H1 (cell line): Measurements from ENCODE around the gene SRGAP2. TPM values are rescaled to one million over a fixed set of nuclear protein-coding genes. Genes with fewer than 3 reads are reported as not detected.
A peak's percentile ranks its signal among the peaks of the same experiment; 100 is the strongest.
"Not testable (repeated sequence)": the region's sequence is repeated elsewhere in the genome, so short reads cannot be mapped to it uniquely, and the experiment has no call there.

Source experiments
- CTCF ChIA-PET: fragments of 300-600 bp; sonication (Branson Sonifier 250); formaldehyde crosslinking; loops from one replicate; lab custom pipeline; 2021; ENCODE audit not compliant: partially characterized antibody; lab: Charles Lee
- POLR2A ChIA-PET: fragments of 300-600 bp; sonication (Branson Sonifier 250); formaldehyde crosslinking; loops from one replicate; lab custom pipeline; 2021; ENCODE audit warnings: inconsistent platforms; ENCODE audit not compliant: partially characterized antibody; lab: Charles Lee
- DNase-seq, 2 experiments: peaks; one replicate each; pipeline versions ENCODE4 v3.0.0 to v3.0.0-alpha.2; 2010 to 2022; ENCODE audit warnings: low spot score in 2 of 2, low read depth in 1 of 2, mixed read lengths in 1 of 2
- FAIRE-seq: peaks from 2 replicates; lab custom pipeline; 2011; peaks lifted over from hg19 to GRCh38; lab: Jason Lieb, UNC
- H2AFZ ChIP-seq: 2 replicates; pipeline ENCODE4 v1.8.1; 2012; ENCODE audit warnings: low read length, inconsistent platforms
- H2AK5ac ChIP-seq: 2 replicates; pipeline ENCODE4 v1.6.1; 2013; ENCODE audit warnings: low read depth, low read length
- H2BK120ac ChIP-seq: replicated peaks from 2 replicates; pipeline ENCODE3; 2013; ENCODE audit warnings: low read depth, low read length, inconsistent platforms
- H2BK12ac ChIP-seq: 2 replicates; pipeline ENCODE4 v1.6.1; 2013; ENCODE audit warnings: low read depth, low read length
- H2BK15ac ChIP-seq: 2 replicates; pipeline ENCODE4 v1.6.1; 2013; ENCODE audit warnings: low read length
- H2BK20ac ChIP-seq: 2 replicates; pipeline ENCODE4 v1.6.1; 2013; ENCODE audit warnings: low read length
- H2BK5ac ChIP-seq: 2 replicates; pipeline ENCODE4 v1.6.1; 2013; ENCODE audit warnings: low read depth, low read length
- H3K14ac ChIP-seq: 2 replicates; pipeline ENCODE4 v1.6.1; 2013; ENCODE audit warnings: inconsistent platforms; ENCODE audit not compliant: insufficient read length
- H3K18ac ChIP-seq: 2 replicates; pipeline ENCODE4 v1.6.1; 2013; ENCODE audit warnings: low read length; ENCODE audit errors: extremely low read depth
- H3K23ac ChIP-seq: 2 replicates; pipeline ENCODE4 v1.6.1; 2013; ENCODE audit warnings: inconsistent platforms; ENCODE audit not compliant: insufficient read length
- H3K23me2 ChIP-seq: 2 replicates; pipeline ENCODE4 v1.6.1; 2013; ENCODE audit warnings: low read depth, low read length
- H3K27ac ChIP-seq: 2 replicates; pipeline ENCODE4 v1.6.1; 2011; ENCODE audit warnings: low read depth, low read length, inconsistent platforms
- H3K27me3 ChIP-seq, 4 experiments: replicated peaks in 1 of 4; 1 replicate in 1 of 4; 2 replicates in 3 of 4; pipeline versions ENCODE4 v1.6.1 to v1.8.1; 2011 to 2013; ENCODE audit warnings: low read length in 3 of 4, mild to moderate bottlenecking in 3 of 4, inconsistent platforms in 2 of 4, mixed read lengths in 2 of 4, moderate library complexity in 1 of 4; ENCODE audit not compliant: control insufficient read depth in 3 of 4, insufficient read depth in 3 of 4; ENCODE audit errors: extremely low read depth in 1 of 4
- H3K36me3 ChIP-seq, 4 experiments: 2 replicates each; pipeline versions ENCODE4 v1.6.1 to v1.8.1; 2011 to 2013; ENCODE audit warnings: mild to moderate bottlenecking in 4 of 4, low read length in 3 of 4, moderate library complexity in 2 of 4, control low read depth in 1 of 4, inconsistent platforms in 1 of 4; ENCODE audit not compliant: insufficient read depth in 4 of 4, control insufficient read depth in 2 of 4
- H3K4ac ChIP-seq: replicated peaks from 2 replicates; pipeline ENCODE3; 2013; ENCODE audit warnings: low read length, low read depth, mixed read lengths, inconsistent platforms; ENCODE audit not compliant: insufficient read length
- H3K4me1 ChIP-seq, 4 experiments: replicated peaks in 1 of 4; 1 replicate in 1 of 4; 2 replicates in 3 of 4; pipeline versions ENCODE4 v1.6.1 to v1.8.1; 2011 to 2013; ENCODE audit warnings: low read length in 3 of 4, inconsistent platforms in 2 of 4, mixed read lengths in 1 of 4; ENCODE audit not compliant: insufficient read depth in 4 of 4, control insufficient read depth in 3 of 4
- H3K4me2 ChIP-seq, 2 experiments: 2 replicates each; pipeline versions ENCODE4 v1.6.1 to v1.8.1; 2011 to 2013; ENCODE audit warnings: low read depth in 2 of 2, low read length in 2 of 2, control low read depth in 1 of 2, inconsistent platforms in 1 of 2, mild to moderate bottlenecking in 1 of 2; ENCODE audit not compliant: insufficient read depth in 1 of 2
- H3K4me3 ChIP-seq, 4 experiments: fragments of 200-600, 300-600 bp in 1 of 4; sonication (generic), shearing (Covaris generic), sonication (Bioruptor Twin) in 1 of 4; 2 replicates each; pipeline versions ENCODE4 v1.5.1 to v1.8.1; 2011 to 2016; ENCODE audit warnings: low read length in 4 of 4, low read depth in 3 of 4, control low read depth in 2 of 4, inconsistent platforms in 2 of 4, mild to moderate bottlenecking in 2 of 4, mixed read lengths in 1 of 4, moderate library complexity in 1 of 4; ENCODE audit not compliant: insufficient read depth in 2 of 4; ENCODE audit errors: extremely low read depth in 1 of 4
- H3K56ac ChIP-seq: replicated peaks from 2 replicates; pipeline ENCODE3; 2013; ENCODE audit warnings: low read depth, mild to moderate bottlenecking, mixed read lengths, low read length, inconsistent platforms; ENCODE audit not compliant: insufficient read length
- H3K79me1 ChIP-seq: 2 replicates; pipeline ENCODE4 v1.6.1; 2013; ENCODE audit warnings: low read depth, low read length, control low read depth
- H3K79me2 ChIP-seq, 2 experiments: 2 replicates each; pipeline versions ENCODE4 v1.6.1 to v1.8.1; 2012 to 2013; ENCODE audit warnings: low read length in 2 of 2, mild to moderate bottlenecking in 2 of 2, inconsistent platforms in 1 of 2; ENCODE audit not compliant: insufficient read depth in 2 of 2, control insufficient read depth in 1 of 2
- H3K9ac ChIP-seq, 4 experiments: replicated peaks in 1 of 4; 1 replicate in 1 of 4; 2 replicates in 3 of 4; pipeline versions ENCODE4 v1.6.1 to v1.8.1; 2011 to 2013; ENCODE audit warnings: low read depth in 3 of 4, low read length in 3 of 4, control low read depth in 2 of 4, mild to moderate bottlenecking in 2 of 4, moderate library complexity in 2 of 4, inconsistent platforms in 1 of 4; ENCODE audit errors: extremely low read depth in 1 of 4
- H3K9me3 ChIP-seq, 2 experiments: 2 replicates each; pipeline versions ENCODE4 v1.6.1 to v1.8.1; 2012 to 2013; ENCODE audit warnings: mild to moderate bottlenecking in 2 of 2, moderate library complexity in 2 of 2, control low read depth in 1 of 2, inconsistent platforms in 1 of 2, low read depth in 1 of 2, low read length in 1 of 2, mixed read lengths in 1 of 2; ENCODE audit not compliant: insufficient read depth in 2 of 2
- H4K20me1 ChIP-seq, 2 experiments: replicated peaks in 1 of 2; 2 replicates each; pipeline versions ENCODE3 to v1.8.1; 2011 to 2013; ENCODE audit warnings: inconsistent platforms in 2 of 2, low read length in 2 of 2, mild to moderate bottlenecking in 1 of 2; ENCODE audit not compliant: insufficient read depth in 2 of 2, control insufficient read depth in 1 of 2
- H4K5ac ChIP-seq: 2 replicates; pipeline ENCODE4 v1.6.1; 2013; ENCODE audit warnings: low read length, low read depth, mixed read lengths, inconsistent platforms; ENCODE audit not compliant: insufficient read length
- H4K8ac ChIP-seq: 2 replicates; pipeline ENCODE4 v1.8.0; 2013; ENCODE audit warnings: mild to moderate bottlenecking, moderate library complexity, low read length, inconsistent platforms; ENCODE audit not compliant: insufficient read depth; ENCODE audit errors: extremely low read depth
- H4K91ac ChIP-seq: replicated peaks from 2 replicates; pipeline ENCODE3; 2013; ENCODE audit warnings: low read length, mixed read lengths, inconsistent platforms; ENCODE audit not compliant: insufficient read length
- RAD21 ChIP-seq, 2 experiments: IDR thresholded peaks in 1 of 2; conservative IDR thresholded peaks in 1 of 2; 2 replicates each; pipeline ENCODE4 v1.6.1; 2011; ENCODE audit warnings: low read depth in 2 of 2, low read length in 2 of 2, improper control_type of control experiment in 1 of 2, inconsistent platforms in 1 of 2, mild to moderate bottlenecking in 1 of 2, moderate library complexity in 1 of 2
- WGBS, 2 experiments: shearing (Covaris generic) in 1 of 2; methylation state at CpG; one replicate each; pipeline versions ENCODE4 v1.1.6 to v1.1.7; 2013 to 2015; ENCODE audit warnings: low lambda C conversion rate in 2 of 2, mixed read lengths in 2 of 2, inconsistent platforms in 1 of 2, low coverage in 1 of 2, missing lambda C conversion rate in 1 of 2; ENCODE audit not compliant: insufficient replicate concordance in 2 of 2, insufficient coverage in 1 of 2, insufficient read length in 1 of 2; ENCODE audit errors: extremely low coverage in 1 of 2, missing lambda C conversion rate in 1 of 2; 5-methylcytosine and 5-hydroxymethylcytosine counted together
- polyA plus RNA-seq, 7 experiments: library from polyadenylated mRNA; depleted of rRNA in 3 of 7; stranded (reverse) in 5 of 7; unstranded in 2 of 7; fragments of >200 nt in 5 of 7; fragments of 200-250 nt in 2 of 7; gene quantifications; 1 replicate in 5 of 7; 2 replicates in 1 of 7; 4 replicates in 1 of 7; pipeline versions ENCODE4 v1.2.1 to v1.2.3, GENCODE V29; 2011 to 2013; ENCODE audit warnings: missing spikeins in 2 of 7, mixed read lengths in 2 of 7
- total RNA-seq: library from RNA; stranded (reverse); fragmentation: NEBNext Ultra II Directional; extraction: Animal tissue kit (Norgen Biotek cat#: 25700); gene quantifications from 2 replicates; pipeline ENCODE4 v1.2.1, GENCODE V29; 2021
- TF ChIP-seq, protein P1 (sequence below), 3 experiments: IDR thresholded peaks; 1 replicate in 2 of 3; 2 replicates in 1 of 3; pipeline versions ENCODE4 v1.5.1 to v1.6.1; 2011; ENCODE audit warnings: low read length in 3 of 3, mild to moderate bottlenecking in 3 of 3, inconsistent platforms in 2 of 3, low read depth in 1 of 3, moderate library complexity in 1 of 3; ENCODE audit not compliant: insufficient read depth in 1 of 3; ENCODE audit errors: control extremely low read depth in 1 of 3

The SRGAP2 gene
- total and polyA plus RNA-seq, 2 of the 8 experiments (the other 6 are each of a cell fraction or from before 2014, with no cell fraction given), result 10.8 to 54.0 TPM

DNA sequence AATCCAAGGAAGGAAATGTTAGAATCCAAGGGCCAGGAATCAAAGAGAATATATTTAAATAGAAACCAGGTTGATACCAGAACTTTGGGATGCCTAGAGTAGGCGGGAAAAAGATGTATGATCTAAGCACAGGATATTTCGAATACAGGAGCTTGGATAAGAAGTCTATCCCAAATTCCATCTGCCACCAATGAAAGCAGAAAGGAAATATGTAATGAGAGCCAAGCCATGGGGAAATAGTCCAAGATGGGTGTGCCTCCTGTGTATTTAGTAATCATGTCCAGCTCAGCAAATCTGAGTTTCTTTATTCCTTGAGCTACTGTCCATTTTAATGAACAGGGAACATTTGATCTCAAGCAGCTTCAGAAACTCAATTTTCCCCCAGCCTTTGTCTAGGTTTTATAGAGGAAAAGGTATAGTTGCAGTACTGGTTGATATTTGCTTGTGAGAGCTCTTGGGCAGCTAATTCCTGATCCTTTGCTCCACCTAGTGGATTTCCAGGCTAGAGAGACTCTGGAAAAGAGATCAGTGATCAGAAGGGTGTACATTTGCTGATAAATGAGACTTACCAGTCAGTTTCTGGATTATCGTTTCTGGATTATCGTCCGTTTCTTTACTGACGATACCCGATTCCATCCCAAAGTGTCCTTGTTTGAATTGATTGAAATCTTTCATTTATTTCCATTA lies 29.0 kb upstream of the SRGAP2 start:
- H2AFZ ChIP-seq, H3K79me1 ChIP-seq, DNase-seq, H3K27me3 ChIP-seq, H3K23me2 ChIP-seq, H4K5ac ChIP-seq, H3K18ac ChIP-seq, H3K56ac ChIP-seq, H2BK120ac ChIP-seq, H3K4me1 ChIP-seq, H2BK12ac ChIP-seq, H4K8ac ChIP-seq, H3K4ac ChIP-seq, H2AK5ac ChIP-seq, H3K14ac ChIP-seq, H3K4me2 ChIP-seq, H3K79me2 ChIP-seq, CTCF ChIA-PET, H4K20me1 ChIP-seq, H3K9me3 ChIP-seq, H3K27ac ChIP-seq, H3K23ac ChIP-seq, H2BK20ac ChIP-seq, H3K9ac ChIP-seq, FAIRE-seq, H3K36me3 ChIP-seq, H4K91ac ChIP-seq, POLR2A ChIA-PET, H2BK15ac ChIP-seq, H2BK5ac ChIP-seq, H3K4me3 ChIP-seq: not testable (repeated sequence)
- TF ChIP-seq RAD21 (IDR thresholded peaks at IDR 0.05 in 1 of 2, conservative IDR thresholded peaks at IDR 0.05 in 1 of 2; ENCODE audit: low read depth in 2 of 2, low read length in 2 of 2), result 0 out of 4 replicates have a peak, but pooled peaks of 1 of the 2 experiments have one; percentile 16
- TF ChIP-seq, protein P1, sequence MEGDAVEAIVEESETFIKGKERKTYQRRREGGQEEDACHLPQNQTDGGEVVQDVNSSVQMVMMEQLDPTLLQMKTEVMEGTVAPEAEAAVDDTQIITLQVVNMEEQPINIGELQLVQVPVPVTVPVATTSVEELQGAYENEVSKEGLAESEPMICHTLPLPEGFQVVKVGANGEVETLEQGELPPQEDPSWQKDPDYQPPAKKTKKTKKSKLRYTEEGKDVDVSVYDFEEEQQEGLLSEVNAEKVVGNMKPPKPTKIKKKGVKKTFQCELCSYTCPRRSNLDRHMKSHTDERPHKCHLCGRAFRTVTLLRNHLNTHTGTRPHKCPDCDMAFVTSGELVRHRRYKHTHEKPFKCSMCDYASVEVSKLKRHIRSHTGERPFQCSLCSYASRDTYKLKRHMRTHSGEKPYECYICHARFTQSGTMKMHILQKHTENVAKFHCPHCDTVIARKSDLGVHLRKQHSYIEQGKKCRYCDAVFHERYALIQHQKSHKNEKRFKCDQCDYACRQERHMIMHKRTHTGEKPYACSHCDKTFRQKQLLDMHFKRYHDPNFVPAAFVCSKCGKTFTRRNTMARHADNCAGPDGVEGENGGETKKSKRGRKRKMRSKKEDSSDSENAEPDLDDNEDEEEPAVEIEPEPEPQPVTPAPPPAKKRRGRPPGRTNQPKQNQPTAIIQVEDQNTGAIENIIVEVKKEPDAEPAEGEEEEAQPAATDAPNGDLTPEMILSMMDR (IDR thresholded peaks at IDR 0.05; ENCODE audit: control extremely low read depth in 1 of 3, insufficient read depth in 1 of 3, low read depth in 1 of 3, low read length in 3 of 3), result peak in 1 of 3 experiments; percentile 10; a peak in 1 of 4 replicates
- 89% methylated on average over 6 of the region's 7 CpGs; no CpG with 5 or more reads in 1 of the 2 experiments for WGBS, 2 experiments
